Left lobe of liver (tissue), 2 donors: ENCODE data around the gene ZNF236. TPM values are rescaled to one million over a fixed set of nuclear protein-coding genes. Genes with fewer than 3 reads are reported as not detected.

Experiments used
- ATAC-seq: fragments of 200-7000 bp; cut with Tn5 transposase; one replicate; pipeline ENCODE4 v1.9.1; 2020; ENCODE audit warnings: mild to moderate bottlenecking, moderate library complexity
- DNase-seq: peaks from one replicate; pipeline ENCODE4 v3.0.0-alpha.2; 2020; ENCODE audit warnings: low spot score
- total RNA-seq: library from RNA; stranded (reverse); gene quantifications from one replicate; pipeline ENCODE4 v1.2.1, GENCODE V29; 2021
- donor health status: DM: no; HTN: no; CAD: no; lungs with moderate emphysema.
- donor health status: DM: no; HTN: yes; CAD: no.

Gene ZNF236
- total RNA-seq, 1 donor from 2014 or later = 6.2 TPM

DNA sequence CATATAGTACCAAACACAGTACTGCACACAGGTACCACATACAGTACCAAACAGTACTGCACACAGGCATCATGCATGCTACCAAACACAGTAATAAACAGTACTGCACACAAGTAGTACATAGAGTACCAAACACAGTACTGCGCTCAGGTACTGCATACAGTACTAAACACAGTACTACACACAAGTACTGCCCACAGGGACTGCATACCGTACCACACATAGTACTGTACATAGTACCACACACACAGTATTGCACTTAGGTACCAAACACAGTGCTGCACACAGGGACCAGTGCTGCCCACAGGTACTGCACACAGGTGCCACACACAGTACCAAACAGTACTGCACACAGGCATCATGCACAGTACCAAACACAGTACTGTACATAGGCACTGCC lies 74.9 kb downstream of the ZNF236 start:
- ATAC-seq = no peak

DNA sequence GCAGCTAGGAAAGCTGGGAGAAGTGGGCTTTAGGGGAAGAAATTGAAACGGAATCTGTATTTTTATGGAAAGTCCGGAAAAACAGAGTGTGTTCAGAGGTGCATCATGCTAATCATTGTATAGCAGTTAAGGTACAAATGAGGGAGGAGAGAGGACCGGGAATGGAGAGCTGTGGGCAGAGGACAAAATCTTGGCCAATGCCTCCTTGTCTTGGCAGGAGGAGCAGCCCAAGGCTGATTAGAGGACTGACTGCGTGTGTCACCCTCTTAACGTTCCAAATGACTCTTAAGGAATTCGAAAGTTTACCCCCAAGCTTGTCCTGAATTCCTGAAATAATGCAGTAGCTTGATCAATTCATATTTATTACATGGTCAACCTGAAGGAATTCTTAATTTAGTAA lies 81.0 kb downstream of the ZNF236 start:
- DNase-seq = no peak
- ATAC-seq = no peak

More for the DNA sequence above, 74.9 kb downstream of the ZNF236 start:
- no peak for DNase-seq

DNA sequence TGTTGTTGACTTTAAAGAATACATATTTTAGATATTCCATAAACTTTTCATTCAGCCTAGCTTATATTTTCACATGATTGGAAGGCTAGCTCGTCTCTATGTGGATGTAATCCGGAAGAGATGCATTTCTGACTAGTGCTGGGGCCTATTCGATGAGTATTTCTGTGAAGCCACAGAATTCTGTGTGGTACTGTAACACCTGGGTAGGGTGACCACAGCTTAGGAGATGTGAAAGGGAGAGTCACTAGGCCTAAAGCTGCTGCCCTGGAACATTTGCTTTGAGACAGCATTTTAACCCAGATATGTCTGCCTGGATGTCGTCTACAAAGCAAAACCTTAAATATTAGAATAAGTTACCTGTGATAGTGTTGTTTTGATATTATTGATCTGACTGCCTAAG lies 83.5 kb downstream of the ZNF236 start:
- DNase-seq (no peak), ATAC-seq (no peak)

DNA sequence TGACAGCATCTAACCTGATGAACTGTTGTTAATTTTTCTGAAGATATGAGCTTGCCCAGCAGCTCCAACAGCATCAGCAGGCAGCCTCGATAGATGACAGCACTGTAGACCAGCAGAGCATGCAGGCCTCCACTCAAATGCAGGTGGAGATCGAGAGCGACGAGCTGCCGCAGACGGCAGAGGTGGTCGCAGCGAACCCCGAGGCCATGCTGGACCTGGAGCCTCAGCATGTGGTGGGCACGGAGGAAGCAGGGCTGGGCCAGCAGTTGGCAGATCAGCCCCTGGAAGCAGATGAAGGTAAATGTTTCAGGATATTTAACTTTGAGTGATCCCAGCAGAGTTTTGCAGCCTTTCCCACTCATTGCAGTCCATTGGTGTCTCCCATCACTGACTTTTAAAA lies 85.9 kb downstream of the ZNF236 start:
- ATAC-seq (no peak), DNase-seq (no peak)

DNA sequence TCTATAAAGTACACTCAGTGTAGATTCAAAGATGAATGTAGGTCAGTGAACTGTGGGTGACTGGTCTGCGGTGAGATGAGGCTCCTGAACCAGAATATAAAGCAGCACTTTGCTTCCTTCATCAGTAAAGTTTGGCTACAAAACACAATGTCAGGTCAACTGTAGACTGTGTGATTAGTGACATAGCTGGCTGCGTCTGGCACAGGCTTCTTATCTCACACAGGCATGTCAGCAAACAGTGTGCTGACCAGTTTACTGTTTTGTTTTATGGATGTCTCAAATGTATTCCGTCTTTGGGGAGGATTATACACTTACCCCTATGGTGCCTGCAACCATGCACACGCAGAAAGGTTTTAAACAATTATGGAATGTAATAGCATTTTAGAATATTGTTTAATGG lies 87.1 kb downstream of the ZNF236 start:
- no peak for ATAC-seq
- DNase-seq = no peak

DNA sequence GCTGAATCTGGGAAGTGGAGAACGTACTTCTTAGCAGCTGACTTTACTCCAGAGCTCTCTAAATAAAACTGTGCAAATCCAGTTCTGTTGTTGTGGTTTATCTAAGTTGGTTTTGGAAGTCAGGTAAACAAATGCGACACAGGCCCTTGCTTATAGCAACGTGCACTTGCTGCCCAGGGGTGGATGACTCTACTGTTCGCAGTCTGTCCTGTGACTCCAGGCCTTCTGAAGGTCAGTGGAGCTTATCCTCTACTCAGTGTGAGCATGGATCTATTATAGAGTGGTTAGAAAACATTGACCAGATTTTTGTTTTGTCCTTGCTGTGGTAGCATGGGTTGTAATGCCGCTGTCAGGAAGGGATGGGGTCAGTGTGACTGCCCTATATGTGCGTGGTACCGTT lies 89.1 kb downstream of the ZNF236 start:
- ATAC-seq = no peak
- DNase-seq = no peak

DNA sequence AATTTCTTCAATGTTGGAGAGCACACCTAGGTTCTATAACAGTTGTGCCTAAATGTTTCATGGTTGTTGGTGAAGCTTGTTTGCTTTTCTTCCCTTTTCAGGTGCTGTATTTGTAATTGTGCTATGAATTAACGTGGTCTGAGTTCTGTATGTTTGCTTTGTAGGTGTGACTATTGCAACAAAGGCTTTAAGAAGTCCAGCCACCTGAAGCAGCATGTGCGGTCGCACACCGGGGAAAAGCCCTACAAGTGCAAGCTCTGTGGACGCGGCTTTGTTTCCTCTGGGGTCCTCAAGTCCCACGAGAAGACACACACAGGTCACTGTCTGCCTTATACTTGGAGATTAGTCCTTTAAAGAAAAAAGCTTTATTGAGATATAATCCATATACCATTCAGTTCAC lies 91.2 kb downstream of the ZNF236 start:
- no peak for DNase-seq
- ATAC-seq = no peak

DNA sequence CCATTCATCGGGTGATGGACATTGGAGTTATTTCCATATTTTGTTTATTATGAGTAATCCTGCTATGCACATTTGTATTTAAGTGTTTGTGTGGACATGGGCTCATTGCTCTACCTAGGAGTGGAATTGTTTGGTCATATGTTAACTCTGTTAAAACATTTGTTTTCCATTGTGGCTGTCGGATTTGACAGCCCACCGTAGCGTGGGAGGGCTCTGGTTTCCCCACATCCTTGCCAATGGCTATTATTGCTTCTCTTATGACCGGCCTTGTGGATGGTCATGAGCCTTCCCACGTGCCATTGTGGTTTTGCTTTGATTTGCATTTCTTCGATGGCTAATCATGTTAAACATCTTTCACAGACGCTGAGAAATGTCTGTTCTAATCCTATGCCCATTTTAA lies 92.0 kb downstream of the ZNF236 start:
- DNase-seq = no peak
- ATAC-seq = no peak

DNA sequence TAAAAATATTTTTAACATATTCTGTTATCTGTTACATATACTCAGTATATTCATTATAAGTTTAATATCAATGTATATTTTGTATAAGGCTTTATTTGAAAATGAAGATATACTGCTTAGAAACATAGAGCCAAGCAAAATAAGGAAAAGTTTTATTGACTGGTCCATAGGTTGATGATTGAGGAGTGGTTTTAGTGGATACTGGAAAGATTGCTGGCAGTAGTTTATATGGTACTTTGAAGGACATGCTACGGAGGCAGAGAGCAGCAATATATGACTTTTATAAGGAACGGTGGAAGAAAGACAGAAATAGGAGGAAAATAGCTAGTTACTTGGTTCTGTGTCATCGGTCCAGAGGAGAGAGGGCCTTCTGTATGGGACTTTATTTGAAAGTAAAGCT lies 92.4 kb downstream of the ZNF236 start:
- ATAC-seq (no peak), DNase-seq (no peak)

DNA sequence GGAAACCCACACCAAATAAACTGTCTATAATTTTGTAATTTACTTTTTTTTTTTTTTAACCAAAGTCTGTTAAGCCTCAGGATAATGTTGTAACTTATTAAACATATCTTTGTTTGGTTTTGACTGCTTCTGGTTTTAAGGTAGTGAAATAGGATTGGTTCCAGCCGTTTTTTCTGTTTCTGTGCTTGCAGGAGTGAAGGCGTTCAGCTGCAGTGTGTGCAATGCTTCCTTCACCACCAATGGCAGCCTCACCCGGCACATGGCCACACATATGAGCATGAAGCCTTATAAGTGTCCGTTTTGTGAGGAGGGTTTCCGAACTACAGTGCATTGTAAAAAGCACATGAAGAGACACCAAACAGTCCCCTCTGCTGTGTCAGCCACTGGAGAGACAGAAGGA lies 93.1 kb downstream of the ZNF236 start:
- ATAC-seq = no peak
- no peak for DNase-seq

DNA sequence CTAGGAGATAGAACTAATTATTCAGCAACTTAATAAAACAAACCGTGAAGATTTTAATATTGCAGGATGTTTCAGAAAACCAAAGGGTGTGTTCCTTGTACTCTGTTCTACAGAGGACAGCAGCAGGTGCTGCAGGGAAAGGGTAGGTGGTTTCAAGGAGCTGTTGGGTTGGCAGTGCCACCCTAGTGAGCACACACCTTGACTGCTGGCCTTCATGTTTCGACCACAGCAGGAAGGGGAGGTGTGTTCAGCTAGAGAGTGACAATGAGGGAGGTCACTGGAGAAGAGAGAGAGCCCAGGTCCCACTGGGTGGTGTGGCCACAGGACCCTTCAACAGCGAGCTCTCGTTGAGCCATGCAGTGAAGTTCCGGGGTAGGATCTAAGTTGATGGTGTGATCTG lies 98.6 kb downstream of the ZNF236 start:
- DNase-seq (no peak), ATAC-seq (no peak)

DNA sequence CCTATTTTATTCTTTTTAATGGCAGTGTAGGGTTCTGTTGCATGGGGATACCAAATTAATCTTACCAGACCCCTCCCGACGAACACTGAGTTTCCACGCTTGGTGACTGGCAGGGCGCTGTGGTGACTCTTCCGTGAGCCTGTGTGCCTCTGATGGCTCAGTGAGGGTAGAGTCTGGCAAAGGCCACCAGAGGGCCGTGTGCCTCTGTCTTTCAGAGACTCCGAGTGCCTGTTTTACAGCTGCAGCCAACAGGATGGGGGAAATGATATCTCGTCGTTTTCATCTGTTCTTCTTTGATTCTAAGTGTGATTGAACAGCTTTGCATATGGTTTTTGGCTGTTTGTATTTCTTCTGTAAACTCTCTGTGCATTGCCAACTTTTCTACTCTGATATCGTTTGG lies 99.8 kb downstream of the ZNF236 start:
- ATAC-seq (peak; percentile 98), DNase-seq (peak; percentile 60)

DNA sequence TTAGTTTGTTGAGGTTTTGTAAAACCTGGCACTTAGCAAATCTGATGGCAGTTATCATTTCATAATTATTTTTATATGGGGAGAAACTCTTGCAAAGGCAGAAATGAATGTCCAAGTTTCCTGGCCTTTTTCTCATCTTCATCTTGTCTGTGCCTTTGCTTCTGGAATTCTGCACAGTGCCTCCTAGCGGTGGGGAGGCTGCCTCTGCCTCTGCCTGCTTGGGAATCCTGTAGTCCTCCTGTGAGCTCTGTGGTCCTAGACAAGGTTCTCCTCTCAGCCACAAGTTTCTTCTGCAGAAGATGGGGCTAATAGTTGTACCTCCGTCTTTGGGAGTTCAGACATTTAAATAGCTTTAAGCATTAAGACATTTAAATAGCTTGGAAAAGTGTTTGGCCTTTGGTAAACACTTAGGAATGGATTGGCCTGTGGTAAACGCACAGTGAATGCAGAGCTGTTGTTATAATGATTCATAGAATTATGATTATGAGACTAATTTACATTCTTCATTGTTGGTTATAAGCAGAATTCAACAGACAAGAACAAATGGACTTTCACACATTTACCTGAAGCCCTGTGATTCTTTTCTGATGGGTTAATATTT lies 101.2 kb downstream of the ZNF236 start:
- DNase-seq = no peak
- ATAC-seq = no peak

DNA sequence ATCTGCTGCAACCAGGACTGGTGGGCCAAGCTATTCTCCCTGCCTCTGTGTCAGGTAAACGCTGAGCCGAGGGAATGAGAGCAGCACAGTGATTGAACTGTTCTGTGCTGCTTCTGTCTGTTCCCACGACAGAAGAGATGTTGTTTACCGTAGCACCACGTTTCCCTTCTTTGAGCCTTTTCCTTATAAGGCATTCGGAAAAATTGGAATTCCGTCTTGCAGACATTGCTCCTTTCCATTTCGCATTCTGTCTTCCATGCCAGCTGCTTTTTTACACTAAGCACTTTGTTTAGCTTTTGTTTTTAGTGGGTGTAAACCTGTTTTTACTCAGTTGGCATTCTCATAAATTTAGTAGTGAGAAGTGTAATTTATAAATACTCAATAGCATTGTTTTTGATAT lies 103.1 kb downstream of the ZNF236 start:
- DNase-seq (no peak), ATAC-seq (no peak)

DNA sequence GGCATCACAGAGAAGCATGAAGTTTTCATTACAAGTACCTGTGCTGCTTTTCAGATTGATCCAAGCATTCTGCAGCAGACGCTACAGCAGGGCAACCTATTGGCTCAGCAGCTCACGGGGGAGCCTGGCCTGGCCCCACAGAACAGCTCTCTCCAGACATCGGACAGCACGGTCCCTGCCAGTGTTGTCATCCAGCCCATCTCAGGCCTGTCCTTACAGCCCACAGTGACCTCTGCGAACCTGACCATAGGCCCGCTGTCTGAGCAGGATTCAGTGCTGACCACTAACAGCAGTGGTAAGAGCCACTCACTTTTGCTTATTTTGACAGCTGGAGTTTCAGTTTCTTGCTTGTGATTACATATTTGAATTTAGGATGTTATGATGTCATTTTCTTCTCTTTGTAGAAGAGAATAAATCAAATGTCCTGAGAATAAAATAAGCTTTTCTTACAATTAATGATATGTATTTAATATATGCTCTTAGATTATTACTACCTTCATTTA lies 104.9 kb downstream of the ZNF236 start:
- no peak for ATAC-seq
- no peak for DNase-seq

DNA sequence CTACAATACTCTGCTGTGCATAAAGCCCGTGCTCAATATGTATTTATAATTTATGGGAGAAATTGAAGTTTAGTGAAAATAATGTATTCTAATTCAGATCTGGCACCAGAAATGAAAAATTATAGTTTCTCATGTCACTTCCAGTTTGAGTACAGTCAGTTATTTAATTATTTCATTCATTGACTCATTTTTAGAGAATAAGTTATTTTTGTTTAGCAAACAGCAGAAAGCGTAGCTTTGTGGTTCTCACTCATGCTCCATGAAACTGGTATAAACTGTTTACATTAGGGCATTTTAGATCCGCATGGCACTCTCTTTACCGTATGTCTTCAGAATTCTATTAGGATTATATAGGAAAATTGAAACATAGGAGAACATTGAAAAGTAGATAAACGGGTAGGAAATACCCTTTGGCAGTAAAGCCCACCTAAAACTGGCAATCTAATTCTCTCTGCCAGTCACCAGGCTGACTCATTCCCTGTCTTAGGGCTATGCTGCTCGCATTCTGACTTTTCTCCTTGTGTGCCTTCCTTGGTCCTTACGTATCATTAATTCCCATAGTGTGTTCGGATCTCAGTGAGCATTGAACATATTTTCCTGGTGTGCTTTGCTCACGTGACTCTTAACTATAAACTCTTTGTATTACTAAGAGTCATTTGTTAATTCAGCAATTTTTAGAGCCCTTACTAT lies 106.0 kb downstream of the ZNF236 start:
- no peak for ATAC-seq
- DNase-seq = no peak

DNA sequence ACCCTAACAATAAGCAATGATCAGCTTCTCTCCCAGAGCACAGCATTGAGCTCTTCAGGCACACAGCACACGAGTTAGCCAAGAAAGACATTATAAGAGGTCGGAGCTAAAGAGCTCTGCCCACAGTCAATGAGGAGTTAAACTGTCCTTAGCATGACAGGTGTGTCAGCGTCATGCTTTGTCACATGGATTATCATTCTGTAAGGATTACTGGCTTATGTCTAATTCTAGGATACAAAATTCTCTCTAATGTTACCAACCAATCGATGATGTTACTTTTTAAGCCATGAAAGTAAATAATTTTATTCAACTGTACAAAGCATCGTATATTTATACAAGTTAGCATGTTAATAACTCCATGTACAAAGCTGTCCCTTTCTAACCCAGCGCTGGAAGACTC lies 108.8 kb downstream of the ZNF236 start:
- ATAC-seq (no peak), DNase-seq (no peak)

DNA sequence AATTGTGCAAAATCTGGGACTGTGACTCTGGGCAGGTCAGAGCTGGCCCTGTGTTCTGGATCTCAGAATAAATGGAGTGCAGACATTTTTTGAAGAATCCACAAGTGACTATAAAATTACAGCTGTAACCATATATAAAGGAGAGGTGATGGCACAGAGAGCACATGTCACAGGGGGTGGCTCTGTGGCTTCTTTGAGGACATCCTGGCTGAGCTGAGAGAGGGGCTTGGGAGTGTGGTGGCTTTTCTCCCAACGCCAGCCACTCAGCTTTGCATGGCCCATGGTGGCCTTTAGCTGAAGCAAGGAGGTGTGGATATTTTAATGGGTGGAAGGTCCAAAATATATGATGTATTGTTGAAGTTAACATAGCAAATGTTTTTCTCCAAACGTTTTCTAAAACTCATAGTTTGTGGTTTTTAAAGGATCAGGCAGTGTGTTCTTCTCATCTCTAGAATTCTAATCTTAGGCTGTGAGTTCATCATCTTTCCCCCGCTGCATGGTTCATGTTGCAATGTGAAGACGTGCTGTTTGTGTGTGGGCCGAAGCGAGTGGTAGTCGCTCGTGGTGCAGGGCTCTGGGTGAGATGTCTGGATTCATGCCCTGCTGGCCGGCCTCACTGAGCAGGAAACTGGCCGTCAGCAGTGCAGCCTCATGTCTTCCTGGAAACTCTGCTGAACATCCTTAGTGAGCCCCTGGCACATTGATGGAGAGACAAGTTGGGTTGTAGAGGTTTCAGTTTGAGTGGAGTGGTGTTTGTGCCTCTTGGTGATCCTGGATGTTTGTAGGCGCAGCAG lies 109.9 kb downstream of the ZNF236 start:
- DNase-seq = no peak
- ATAC-seq = peak; percentile 27

DNA sequence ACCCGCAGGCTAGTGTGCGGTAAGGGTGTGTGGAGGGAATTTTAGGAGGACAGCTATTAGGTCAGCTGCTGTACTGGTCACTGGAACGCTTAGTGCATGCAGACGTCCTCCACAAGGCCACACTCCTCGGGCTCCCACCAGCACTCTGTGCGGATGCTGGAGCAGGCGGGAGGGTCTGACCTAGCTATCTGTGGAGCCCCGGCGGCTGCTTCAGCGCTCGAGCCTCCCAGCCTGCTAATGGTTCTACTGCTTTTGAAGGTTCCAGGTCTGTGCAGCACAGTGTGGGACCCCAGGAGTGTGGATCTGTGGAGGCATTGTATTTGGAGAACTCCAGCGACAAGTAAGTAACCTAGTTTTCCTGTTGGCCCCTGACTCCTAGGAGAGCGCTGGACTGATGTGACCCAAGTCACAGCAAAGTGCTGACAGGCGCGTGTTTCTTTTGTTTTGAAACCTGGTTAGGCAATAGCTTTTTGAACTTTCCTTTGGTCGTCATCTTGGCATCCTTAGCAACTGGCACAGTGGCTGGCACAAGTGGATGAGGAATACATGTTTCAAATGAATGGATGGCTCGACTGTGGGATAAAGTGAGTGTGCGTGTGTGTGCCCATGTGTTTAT lies 113.5 kb downstream of the ZNF236 start:
- ATAC-seq = peak; percentile 92
- DNase-seq = peak; percentile 80

DNA sequence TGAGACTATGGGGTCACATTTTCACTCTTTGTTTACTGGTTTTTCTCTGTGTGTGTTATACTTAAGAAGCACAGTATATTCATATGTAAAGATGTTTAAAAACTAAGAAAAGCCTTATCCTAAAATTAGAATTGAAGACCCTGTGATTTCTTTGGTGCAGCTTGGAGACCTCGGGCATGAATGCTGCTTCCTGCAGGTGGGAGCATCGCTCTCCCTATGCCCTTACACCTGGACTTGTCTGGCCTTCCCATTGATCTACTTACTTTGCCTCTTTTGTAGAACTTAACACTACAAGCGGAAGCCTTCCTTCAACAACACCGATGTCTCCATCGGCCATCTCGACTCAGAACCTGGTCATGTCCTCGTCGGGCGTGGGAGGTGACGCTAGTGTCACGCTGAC lies 114.5 kb downstream of the ZNF236 start:
- no peak for ATAC-seq
- DNase-seq = no peak

DNA sequence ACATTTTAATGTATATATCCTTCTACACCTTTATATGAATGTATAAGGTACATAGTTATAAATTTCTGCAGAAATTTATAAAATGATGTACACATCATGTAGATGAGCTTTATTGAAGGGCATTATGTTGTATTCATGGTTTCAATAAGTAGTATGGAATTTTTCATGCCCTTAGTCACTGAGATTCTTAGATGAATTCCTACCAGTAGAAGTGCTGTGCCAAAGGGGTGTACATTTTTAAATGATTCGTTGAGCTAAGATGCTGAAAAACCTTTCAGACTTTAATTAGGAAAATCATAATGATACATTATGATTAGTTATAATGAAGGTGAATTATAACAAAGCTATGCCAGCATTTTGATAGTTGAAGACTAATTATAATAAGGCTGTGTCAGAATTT lies 115.2 kb downstream of the ZNF236 start:
- DNase-seq (no peak), ATAC-seq (no peak)

DNA sequence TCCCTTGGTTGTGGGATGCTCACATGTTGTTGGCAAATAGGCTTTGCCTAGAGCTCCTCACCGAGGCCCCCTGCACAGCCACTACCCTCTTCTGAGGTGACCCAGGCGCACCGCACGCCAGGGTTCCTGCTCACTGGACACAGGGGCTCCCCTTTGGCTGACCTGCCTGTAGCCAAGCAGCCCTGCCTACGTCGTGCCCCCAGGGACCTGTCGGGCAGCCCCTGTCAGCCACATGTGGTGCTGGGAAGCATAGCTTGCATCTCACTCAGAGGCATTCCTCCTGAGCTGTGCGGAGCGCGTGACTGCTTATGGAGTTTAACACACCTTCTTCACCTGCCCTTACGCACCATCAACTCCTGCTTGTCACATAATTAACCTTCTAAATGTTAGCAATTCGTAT lies 116.3 kb downstream of the ZNF236 start:
- no peak for DNase-seq
- ATAC-seq = no peak
